Ascending aorta (tissue), 2 donors: ENCODE data around the gene PLB1. TPM values are rescaled to one million over a fixed set of nuclear protein-coding genes. Genes with fewer than 3 reads are reported as not detected.
"Not testable (repeated sequence)": the region's sequence is repeated elsewhere in the genome, so short reads cannot be mapped to it uniquely, and the experiment has no call there.

Experiments
- DNase-seq, 2 donors: peaks; one replicate each; pipeline ENCODE4 v3.0.0-alpha.2; 2019; ENCODE audit warnings: low spot score in 2 of 2
- H3K27ac ChIP-seq, 2 donors: fragments of 200-600 bp; sonication (generic); one replicate each; pipeline ENCODE4 v1.5.1; 2016 to 2017; ENCODE audit warnings: mild to moderate bottlenecking in 1 of 2
- H3K27me3 ChIP-seq: fragments of 200-600 bp; sonication (generic); one replicate; pipeline ENCODE4 v1.5.1; 2017
- H3K36me3 ChIP-seq, 2 donors: fragments of 200-600 bp; sonication (generic); one replicate each; pipeline ENCODE4 v1.5.1; 2016
- H3K4me1 ChIP-seq, 2 donors: fragments of 200-600 bp; sonication (generic); one replicate each; pipeline ENCODE4 v1.5.1; 2016 to 2017; ENCODE audit warnings: mild to moderate bottlenecking in 1 of 2
- H3K4me3 ChIP-seq, 2 donors: fragments of 200-600 bp; sonication (generic); one replicate each; pipeline ENCODE4 v1.5.1; 2016 to 2017; ENCODE audit warnings: mild to moderate bottlenecking in 1 of 2
- H3K9me3 ChIP-seq, 2 donors: fragments of 200-600 bp; sonication (generic); one replicate each; pipeline ENCODE4 v1.5.1; 2016
- CTCF ChIP-seq, 3 experiments: fragments of 200-600 bp in 2 of 3; fragments of 450-650 bp in 1 of 3; sonication (generic) in 2 of 3; IDR thresholded peaks; one replicate each; pipeline ENCODE4 v1.5.1; 2016 to 2019; ENCODE audit warnings: antibody characterized with exemption in 3 of 3, mild to moderate bottlenecking in 1 of 3, moderate library complexity in 1 of 3
- intact Hi-C: fragments of 100-400 bp; cut with DNase I; formaldehyde crosslinking; loops from one replicate; pipeline ENCODE4 v1.15.1; 2023
- total RNA-seq: library from RNA; depleted of rRNA; stranded (reverse); fragments of >200 nt; gene quantifications from one replicate; pipeline ENCODE4 v1.1.0, GENCODE V29; 2016

The PLB1 gene
- total RNA-seq, 1 donor from 2014 or later: 9.7 TPM

- Histone ChIP-seq H3K27ac (no peak overlapping the region), H3K4me3 (no peak overlapping the region), H3K4me1 (no peaks in the 10 kb centered on the region), H3K9me3 (no peaks in the 10 kb centered on the region), H3K27me3 (no peaks in the 10 kb centered on the region), H3K36me3 (no peaks in the 10 kb centered on the region)
- no peak for TF ChIP-seq CTCF (IDR thresholded peaks at IDR 0.05)
- DNase-seq: no peak
- intact Hi-C loops: no loop called here
These were observed 50.4 kb downstream of the PLB1 start for GRCh38 chr2:28546242-28546641.

GRCh38 chr2:28547223-28547860 is 51.5 kb downstream of the PLB1 start:
- peak in 1 of 2 donors; percentile 16 for DNase-seq
- intact Hi-C loops: no loop called here
- no peaks in the 10 kb centered on the region for H3K4me1 ChIP-seq

GRCh38 chr2:28547906-28548600 is 52.2 kb downstream of the PLB1 start:
- H3K4me1 ChIP-seq: no peaks in the 10 kb centered on the region
- intact Hi-C loops: no loop called here
- H3K36me3 ChIP-seq: no peaks in the 10 kb centered on the region
- no peak for TF ChIP-seq CTCF (IDR thresholded peaks at IDR 0.05)
- no peak overlapping the region for H3K27ac ChIP-seq
- no peak overlapping the region for H3K4me3 ChIP-seq
- no peaks in the 10 kb centered on the region for H3K27me3 ChIP-seq
- DNase-seq: peak in 1 of 2 donors; percentile 56
- H3K9me3 ChIP-seq: no peaks in the 10 kb centered on the region

More at GRCh38 chr2:28547223-28547860, 51.5 kb downstream of the PLB1 start:
- Histone ChIP-seq H3K27me3 (no peaks in the 10 kb centered on the region), H3K36me3 (no peaks in the 10 kb centered on the region), H3K4me3 (no peak overlapping the region), H3K27ac (no peak overlapping the region), H3K9me3 (no peaks in the 10 kb centered on the region)
- TF ChIP-seq CTCF (IDR thresholded peaks at IDR 0.05): no peak

GRCh38 chr2:28550345-28550744 is 54.5 kb downstream of the PLB1 start:
- H3K9me3 ChIP-seq, H3K27me3 ChIP-seq, H3K4me3 ChIP-seq, H3K36me3 ChIP-seq, intact Hi-C loops, H3K27ac ChIP-seq, DNase-seq, H3K4me1 ChIP-seq: not testable (repeated sequence)

- no peaks in the 10 kb centered on the region for H3K9me3 ChIP-seq
- H3K27me3 ChIP-seq: no peaks in the 10 kb centered on the region
- no peak for TF ChIP-seq CTCF (IDR thresholded peaks at IDR 0.05)
- DNase-seq: no peak
- H3K36me3 ChIP-seq: no peaks in the 10 kb centered on the region
- H3K4me1 ChIP-seq: no peaks in the 10 kb centered on the region
- no peak overlapping the region for H3K4me3 ChIP-seq
- intact Hi-C loops: no loop called here
- no peak overlapping the region for H3K27ac ChIP-seq
These were observed 56.4 kb downstream of the PLB1 start for GRCh38 chr2:28552045-28552823.

GRCh38 chr2:28556303-28556702 is 60.4 kb downstream of the PLB1 start:
- no peaks in the 10 kb centered on the region for H3K9me3 ChIP-seq
- DNase-seq: no peak
- TF ChIP-seq CTCF (IDR thresholded peaks at IDR 0.05): no peak
- H3K4me1 ChIP-seq: no peaks in the 10 kb centered on the region
- no peaks in the 10 kb centered on the region for H3K27me3 ChIP-seq
- H3K36me3 ChIP-seq: no peaks in the 10 kb centered on the region
- intact Hi-C loops: no loop called here
- H3K4me3 ChIP-seq: no peak overlapping the region
- no peak overlapping the region for H3K27ac ChIP-seq
